Amniotic stem cell (primary cell): Measurements from ENCODE around the gene ATP6V0B.

Experiments
- DNase-seq: peaks from one replicate; lab custom pipeline; 2025; lab: John Stamatoyannopoulos, UW

Gene ATP6V0B

DNA sequence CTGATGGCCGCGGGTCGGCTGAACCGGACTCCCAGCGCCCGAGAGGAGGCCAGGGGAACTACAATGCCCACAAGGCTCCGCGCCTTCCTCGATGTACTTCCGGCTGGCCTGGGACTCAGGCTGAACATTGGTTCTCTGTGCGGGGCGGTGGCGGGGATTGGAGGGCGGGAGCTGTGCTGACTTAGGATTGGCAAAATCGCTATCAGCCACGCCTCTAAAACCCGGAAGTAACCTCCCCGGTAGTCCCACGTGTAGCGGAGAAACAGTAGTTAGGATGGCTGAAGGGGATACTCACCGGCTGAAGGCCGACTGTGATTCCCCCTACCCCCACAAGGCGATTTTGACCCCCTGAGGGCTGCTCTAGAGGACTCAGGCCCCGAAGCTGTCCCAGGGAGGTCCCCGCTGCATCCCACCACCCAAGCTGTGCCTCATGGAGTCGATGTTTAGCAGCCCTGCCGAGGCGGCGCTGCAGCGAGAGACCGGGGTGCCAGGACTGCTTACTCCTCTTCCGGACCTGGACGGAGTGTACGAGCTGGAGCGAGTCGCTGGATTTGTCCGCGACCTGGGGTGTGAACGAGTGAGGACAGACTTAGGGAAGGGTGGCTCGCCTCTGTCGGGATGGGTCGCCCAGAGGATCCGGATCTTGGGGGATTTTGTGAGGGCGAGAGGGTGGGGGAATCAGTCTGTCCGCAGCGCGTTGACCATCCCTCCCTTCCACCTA lies 4.9 kb upstream of the ATP6V0B start, which contains the start of gene DPH2:
DPH2 (plus strand) TSS at position 265 of the 721 bp plus-strand sequence; CDS start at position 431, 166 bp downstream.
- peak; percentile 98 for DNase-seq

- no peak for DNase-seq
Measured at GRCh38 chr1:43970502-43970901, 4.3 kb upstream of the ATP6V0B start.

DNA sequence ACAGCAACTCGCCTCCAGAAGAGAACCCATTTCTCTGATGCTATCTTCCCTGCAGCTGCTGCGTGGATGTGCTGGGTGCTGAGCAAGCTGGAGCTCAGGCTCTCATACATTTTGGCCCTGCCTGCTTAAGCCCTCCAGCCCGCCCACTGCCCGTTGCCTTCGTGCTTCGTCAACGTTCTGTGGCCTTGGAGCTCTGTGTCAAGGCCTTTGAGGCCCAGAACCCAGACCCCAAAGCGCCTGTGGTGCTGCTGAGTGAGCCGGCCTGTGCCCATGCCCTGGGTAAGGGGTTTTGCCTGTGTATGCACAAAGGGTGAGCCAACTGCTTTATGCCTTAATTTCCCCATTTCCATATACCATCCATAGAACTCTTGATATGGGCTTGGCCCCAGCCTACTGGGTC lies 3.8 kb upstream of the ATP6V0B start:
- no peak for DNase-seq

DNA sequence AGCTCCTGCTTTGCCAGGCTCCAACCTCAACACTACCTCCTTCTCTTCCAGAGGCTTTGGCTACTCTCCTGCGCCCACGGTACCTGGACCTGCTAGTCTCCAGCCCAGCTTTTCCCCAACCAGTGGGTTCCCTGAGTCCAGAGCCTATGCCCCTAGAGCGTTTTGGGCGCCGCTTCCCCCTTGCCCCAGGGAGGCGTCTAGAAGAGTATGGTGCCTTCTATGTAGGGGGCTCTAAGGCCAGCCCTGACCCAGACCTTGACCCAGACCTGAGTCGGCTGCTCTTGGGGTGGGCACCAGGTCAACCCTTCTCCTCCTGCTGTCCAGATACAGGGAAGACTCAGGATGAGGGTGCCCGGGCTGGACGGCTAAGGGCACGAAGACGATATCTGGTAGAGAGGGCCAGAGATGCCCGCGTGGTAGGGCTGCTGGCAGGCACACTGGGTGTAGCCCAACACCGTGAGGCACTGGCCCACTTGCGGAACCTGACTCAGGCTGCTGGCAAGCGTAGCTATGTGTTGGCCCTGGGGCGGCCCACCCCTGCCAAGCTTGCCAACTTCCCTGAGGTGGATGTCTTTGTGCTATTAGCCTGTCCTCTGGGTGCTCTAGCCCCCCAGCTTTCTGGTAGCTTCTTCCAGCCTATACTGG lies 3.3 kb upstream of the ATP6V0B start:
- DNase-seq = no peak

GRCh38 chr1:43973981-43974442 lies 748 bp upstream of the ATP6V0B start:
- DNase-seq = no peak

- DNase-seq = no peak
Measured at GRCh38 chr1:43975249-43975961, 645 bp downstream of the ATP6V0B start.

DNA sequence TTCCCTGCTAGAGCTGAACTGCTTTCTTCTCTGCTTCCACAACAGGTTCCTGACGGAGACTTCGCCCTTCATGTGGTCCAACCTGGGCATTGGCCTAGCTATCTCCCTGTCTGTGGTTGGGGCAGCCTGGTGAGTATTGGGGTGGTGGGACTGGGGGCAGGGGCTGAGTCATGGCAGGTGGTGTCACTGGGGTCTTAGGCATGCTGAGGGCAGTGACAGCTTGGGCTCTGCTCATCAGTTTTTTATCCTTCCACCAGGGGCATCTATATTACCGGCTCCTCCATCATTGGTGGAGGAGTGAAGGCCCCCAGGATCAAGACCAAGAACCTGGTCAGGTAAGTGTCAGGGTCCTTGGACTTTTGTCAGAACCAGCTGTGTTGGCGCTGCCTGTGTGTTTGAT lies 1.3 kb downstream of the ATP6V0B start:
- DNase-seq = no peak

DNA sequence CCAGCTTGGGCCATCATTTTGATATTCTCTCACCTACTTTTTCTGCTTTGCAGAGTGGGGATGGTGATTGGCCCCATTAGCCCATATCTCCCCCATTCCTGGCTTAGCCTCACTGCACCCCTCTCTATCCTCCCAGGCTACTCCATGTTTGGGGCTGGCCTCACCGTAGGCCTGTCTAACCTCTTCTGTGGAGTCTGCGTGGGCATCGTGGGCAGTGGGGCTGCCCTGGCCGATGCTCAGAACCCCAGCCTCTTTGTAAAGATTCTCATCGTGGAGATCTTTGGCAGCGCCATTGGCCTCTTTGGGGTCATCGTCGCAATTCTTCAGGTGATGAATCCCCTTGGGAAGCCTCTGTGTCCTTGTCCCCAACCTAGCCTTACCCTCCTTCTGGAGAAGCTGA lies 2.1 kb downstream of the ATP6V0B start:
- no peak for DNase-seq

- no peak for DNase-seq
Measured at GRCh38 chr1:43977376-43978263, 2.9 kb downstream of the ATP6V0B start.

DNA sequence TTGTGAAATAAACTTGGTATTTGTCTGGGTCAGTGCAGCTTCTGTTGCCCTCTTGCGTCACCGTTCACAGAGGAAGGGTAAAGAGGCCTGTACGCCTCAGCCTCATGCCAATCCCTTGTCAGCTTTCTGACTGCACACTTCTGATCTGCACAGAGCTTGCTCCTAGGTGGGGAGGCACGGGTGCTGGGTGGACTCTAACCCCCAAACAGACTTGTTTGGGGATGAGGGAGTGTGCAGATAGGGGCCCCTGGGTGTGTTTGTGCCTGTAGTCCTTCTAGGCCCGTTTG lies 3.4 kb downstream of the ATP6V0B start:
- DNase-seq = no peak

DNA sequence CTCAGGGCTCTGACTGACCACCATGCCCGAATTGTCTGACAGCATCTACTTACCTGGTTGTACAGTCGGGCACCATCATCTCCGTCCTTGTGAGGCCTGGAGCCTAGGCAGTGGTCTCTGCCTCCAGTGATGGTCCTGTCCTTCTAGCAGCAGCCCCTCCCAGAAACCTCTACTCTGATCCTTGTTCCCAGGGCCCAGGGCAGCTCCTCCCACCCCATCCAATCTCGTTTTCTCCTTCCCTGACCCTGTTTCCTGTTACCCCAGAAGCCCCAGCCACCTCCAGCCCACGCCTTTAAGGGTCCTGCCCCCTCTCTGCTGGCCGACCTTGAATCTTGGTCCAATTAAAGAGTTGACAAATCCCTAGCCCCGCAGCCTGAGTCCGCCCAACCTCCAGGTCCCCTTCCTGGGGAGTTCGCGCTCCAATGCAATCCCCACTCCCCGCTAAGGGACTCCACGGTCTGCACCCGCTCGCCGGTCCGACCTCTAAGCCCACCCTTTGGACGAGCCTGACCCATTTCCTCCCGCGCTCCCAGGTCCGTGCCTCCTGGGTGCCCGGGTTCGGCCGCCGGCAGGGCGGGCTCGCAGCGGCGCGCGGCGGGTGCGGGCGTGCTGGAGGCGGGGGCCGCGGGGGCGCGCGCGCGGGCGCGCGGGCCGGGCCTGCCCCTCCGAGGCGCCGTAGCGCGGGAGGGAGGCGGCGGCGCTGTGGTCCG lies 3.9 kb downstream of the ATP6V0B start, which contains the start of gene B4GALT2:
B4GALT2 (plus strand) TSS at position 660 of the 710 bp plus-strand sequence. CDS start 1,951 bp downstream, outside the sequence.
- no peak for DNase-seq

DNA sequence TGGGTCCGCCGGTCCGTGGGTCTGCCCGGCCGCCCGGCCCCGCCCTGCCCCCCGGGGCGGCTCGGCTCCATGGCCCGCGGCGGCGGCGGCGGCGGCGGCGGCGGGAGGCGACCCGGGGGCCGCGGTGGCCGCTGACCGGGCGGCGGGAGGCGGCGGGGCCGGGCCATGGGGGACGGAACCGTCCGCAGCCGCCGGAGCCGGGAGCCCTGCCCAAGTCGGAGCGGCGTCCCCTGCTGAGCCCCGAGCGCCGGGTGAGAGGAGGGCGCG lies 4.4 kb downstream of the ATP6V0B start:
- no peak for DNase-seq

DNA sequence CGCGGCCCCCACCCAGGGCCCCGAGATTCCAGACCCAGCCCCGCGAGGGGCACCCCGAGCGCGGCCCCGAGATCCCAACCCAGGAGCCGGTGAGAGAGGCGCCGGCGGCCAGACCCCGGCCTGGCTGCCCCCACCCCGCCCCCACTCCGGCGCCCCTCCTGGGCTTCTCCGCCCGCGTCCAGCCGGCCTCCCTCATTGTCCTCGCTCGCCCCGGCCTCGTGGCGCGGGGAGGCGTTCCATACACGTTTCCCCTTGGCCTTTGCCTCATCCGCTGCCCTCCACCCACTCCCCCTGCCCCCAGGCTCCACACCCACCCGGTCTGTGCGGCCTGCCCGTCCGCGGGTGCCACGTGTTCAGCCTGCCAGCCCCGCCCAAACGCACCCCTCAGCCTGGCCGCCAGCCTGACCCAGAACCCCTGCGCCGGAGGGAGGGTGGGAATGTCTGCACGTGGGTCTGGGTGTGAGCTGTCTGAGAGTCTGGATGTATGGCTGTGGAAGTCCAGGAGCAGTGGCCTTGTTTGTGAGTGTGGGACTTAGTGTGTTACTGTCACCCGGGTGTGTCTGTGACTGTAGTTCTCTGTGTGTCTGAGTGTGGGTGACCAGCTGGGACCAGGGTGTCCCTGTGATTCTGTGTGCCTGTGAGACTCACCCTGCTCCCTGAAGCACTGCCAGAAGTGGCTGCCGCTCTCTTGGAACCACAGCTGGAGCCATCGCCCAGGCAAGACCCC lies 4.9 kb downstream of the ATP6V0B start:
- no peak for DNase-seq

DNA sequence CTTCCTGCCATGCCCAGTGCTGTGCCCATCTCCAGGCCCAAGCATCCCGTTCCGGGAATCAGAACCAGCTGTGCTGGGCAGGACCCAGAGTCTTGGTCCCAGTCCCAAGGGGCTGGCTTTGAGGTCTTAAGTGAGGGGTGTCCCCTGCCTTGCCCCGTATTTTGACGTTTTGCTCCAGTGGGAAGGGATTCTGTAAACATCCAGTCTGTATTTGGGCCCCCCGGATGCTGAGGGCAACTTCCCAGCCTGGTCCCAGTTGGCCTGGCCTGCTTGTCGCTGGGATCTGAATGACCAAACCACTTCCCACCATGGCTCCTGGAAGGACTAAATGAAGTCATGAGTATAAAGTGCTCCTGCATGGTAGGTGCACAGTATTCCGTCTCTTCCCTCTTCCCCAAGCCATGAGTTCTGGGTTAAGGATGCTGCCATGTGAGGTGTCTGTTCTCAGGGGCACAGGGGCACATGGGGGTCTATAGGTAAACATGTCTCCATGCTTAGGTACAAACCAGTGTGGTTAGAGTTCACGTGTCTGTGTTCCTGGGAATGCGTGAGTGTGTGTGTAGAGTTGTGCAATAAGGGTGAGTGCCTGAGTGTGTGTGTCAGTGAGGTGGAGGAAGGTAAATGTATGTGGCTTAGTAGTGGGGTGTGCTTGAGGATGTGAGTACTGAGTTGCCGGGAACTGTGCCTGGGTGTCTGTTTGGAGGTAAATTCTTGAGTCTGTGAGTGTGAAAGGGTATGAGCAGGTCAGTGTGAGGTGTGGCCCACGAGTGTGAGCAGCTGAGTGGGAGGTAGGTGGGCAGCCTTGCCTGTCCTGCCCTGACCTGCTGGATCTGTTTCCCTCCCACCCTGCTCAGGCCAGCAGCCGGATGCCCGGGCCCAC lies 5.7 kb downstream of the ATP6V0B start:
- no peak for DNase-seq

- no peak for DNase-seq
Measured at GRCh38 chr1:43981135-43981491, 6.4 kb downstream of the ATP6V0B start.

- DNase-seq = no peak
Measured at GRCh38 chr1:43981636-43982035, 6.9 kb downstream of the ATP6V0B start.

- no peak for DNase-seq
Measured at GRCh38 chr1:43982241-43982640, 7.5 kb downstream of the ATP6V0B start.

DNA sequence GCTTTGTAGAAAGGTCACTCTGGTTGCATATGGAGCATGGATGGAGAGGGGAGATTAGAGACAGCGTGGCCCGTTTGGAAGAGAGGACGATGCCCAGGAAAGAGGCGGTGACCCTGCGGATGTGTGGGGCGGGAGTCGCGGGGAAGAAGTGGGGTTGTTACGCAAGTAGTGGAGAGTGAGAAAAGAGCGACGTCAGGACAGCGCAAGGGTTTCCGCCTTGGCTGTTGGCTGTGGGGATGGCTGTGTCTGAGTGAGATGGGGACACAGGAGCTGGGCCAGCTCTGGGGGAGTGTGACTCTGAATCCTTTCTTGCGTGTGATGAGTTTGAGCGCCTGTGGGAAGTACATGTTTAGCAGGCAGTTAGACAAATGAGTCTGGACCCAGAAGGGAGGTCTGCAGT lies 8.0 kb downstream of the ATP6V0B start:
- no peak for DNase-seq

- DNase-seq = no peak
Measured at GRCh38 chr1:43983253-43983899, 8.6 kb downstream of the ATP6V0B start.

GRCh38 chr1:43984855-43985254 lies 10.1 kb downstream of the ATP6V0B start:
- no peak for DNase-seq
